Astrocyte (in vitro differentiated cells and primary cell): ENCODE data around the gene PRPSAP1.

Source experiments
- CTCF ChIP-seq: IDR thresholded peaks from 2 replicates; pipeline ENCODE4 v1.5.1; 2011; ENCODE audit warnings: low read depth, mild to moderate bottlenecking, inconsistent platforms, low read length, moderate library complexity; ENCODE audit not compliant: insufficient read depth
- EZH2 ChIP-seq: IDR thresholded peaks from 2 replicates; pipeline ENCODE4 v1.6.1; 2012; ENCODE audit warnings: mild to moderate bottlenecking, low read length, inconsistent platforms; ENCODE audit not compliant: insufficient read depth

- TF ChIP-seq CTCF (no peak), EZH2 (no peak)
Measured at GRCh38 chr17:76276069-76276431, 77.7 kb downstream of the PRPSAP1 start.
